ENCODE measurements around the gene MAFG. TPM values are rescaled to one million over a fixed set of nuclear protein-coding genes. Genes with fewer than 3 reads are reported as not detected.

The MAFG gene
- total and polyA plus RNA-seq, 9 of the 15 experiments (the other 6 are each of a cell fraction or from before 2014, with no cell fraction given): 1.1 to 58.1 (median 24.9) TPM

- peak; percentile 95 for TF ChIP-seq RBBP5 (IDR thresholded peaks at IDR 0.05; ENCODE audit: borderline replicate concordance, insufficient read depth, low read length, poor library complexity, severe bottlenecking)
- TF ChIP-seq L3MBTL2 (IDR thresholded peaks at IDR 0.05): peak; percentile 39; the same call in 1 of the 2 replicates
- TF ChIP-seq FOXA3 (CRISPR knock-in tag; conservative IDR thresholded peaks at IDR 0.05 in 1 of 2, IDR thresholded peaks at IDR 0.05 in 1 of 2): no peak
- no peak for TF ChIP-seq HES1 (IDR thresholded peaks at IDR 0.05; ENCODE audit: low read depth)
- no peak for TF ChIP-seq ZBTB8A (IDR thresholded peaks at IDR 0.05; ENCODE audit: partially characterized antibody)
- no peak for TF ChIP-seq ZNF133 (CRISPR knock-in tag; IDR thresholded peaks at IDR 0.05)
- TF ChIP-seq KAT2B (IDR thresholded peaks at IDR 0.05; ENCODE audit: low read depth, low read length): no peak
- no peak for TF ChIP-seq CBX1 (IDR thresholded peaks at IDR 0.05; ENCODE audit: low read depth)
- TF ChIP-seq CC2D1A (IDR thresholded peaks at IDR 0.05): no peak
- TF ChIP-seq GATA2 (CRISPR knock-in tag; IDR thresholded peaks at IDR 0.05): no peak
- TF ChIP-seq, protein P1, sequence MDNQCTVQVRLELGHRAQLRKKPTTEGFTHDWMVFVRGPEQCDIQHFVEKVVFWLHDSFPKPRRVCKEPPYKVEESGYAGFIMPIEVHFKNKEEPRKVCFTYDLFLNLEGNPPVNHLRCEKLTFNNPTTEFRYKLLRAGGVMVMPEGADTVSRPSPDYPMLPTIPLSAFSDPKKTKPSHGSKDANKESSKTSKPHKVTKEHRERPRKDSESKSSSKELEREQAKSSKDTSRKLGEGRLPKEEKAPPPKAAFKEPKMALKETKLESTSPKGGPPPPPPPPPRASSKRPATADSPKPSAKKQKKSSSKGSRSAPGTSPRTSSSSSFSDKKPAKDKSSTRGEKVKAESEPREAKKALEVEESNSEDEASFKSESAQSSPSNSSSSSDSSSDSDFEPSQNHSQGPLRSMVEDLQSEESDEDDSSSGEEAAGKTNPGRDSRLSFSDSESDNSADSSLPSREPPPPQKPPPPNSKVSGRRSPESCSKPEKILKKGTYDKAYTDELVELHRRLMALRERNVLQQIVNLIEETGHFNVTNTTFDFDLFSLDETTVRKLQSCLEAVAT (IDR thresholded peaks at IDR 0.05): no peak
- TF ChIP-seq ETV1 (tag; conservative IDR thresholded peaks at IDR 0.05; ENCODE audit: low read depth): no peak
- TF ChIP-seq ZNF280A (IDR thresholded peaks at IDR 0.05; ENCODE audit: low read depth, partially characterized antibody): no peak
- TF ChIP-seq, protein P2, sequence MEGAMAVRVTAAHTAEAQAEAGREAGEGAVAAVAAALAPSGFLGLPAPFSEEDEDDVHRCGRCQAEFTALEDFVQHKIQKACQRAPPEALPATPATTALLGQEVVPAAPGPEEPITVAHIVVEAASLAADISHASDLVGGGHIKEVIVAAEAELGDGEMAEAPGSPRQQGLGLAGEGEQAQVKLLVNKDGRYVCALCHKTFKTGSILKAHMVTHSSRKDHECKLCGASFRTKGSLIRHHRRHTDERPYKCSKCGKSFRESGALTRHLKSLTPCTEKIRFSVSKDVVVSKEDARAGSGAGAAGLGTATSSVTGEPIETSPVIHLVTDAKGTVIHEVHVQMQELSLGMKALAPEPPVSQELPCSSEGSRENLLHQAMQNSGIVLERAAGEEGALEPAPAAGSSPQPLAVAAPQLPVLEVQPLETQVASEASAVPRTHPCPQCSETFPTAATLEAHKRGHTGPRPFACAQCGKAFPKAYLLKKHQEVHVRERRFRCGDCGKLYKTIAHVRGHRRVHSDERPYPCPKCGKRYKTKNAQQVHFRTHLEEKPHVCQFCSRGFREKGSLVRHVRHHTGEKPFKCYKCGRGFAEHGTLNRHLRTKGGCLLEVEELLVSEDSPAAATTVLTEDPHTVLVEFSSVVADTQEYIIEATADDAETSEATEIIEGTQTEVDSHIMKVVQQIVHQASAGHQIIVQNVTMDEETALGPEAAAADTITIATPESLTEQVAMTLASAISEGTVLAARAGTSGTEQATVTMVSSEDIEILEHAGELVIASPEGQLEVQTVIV (CRISPR knock-in tag; IDR thresholded peaks at IDR 0.05; ENCODE audit: borderline replicate concordance): no peak
- no peak for TF ChIP-seq ZNF347 (CRISPR knock-in tag; IDR thresholded peaks at IDR 0.05; ENCODE audit: low read depth)
- TF ChIP-seq ZFP30 (CRISPR knock-in tag; IDR thresholded peaks at IDR 0.05; ENCODE audit: borderline replicate concordance): no peak
- TF ChIP-seq, protein P3, sequence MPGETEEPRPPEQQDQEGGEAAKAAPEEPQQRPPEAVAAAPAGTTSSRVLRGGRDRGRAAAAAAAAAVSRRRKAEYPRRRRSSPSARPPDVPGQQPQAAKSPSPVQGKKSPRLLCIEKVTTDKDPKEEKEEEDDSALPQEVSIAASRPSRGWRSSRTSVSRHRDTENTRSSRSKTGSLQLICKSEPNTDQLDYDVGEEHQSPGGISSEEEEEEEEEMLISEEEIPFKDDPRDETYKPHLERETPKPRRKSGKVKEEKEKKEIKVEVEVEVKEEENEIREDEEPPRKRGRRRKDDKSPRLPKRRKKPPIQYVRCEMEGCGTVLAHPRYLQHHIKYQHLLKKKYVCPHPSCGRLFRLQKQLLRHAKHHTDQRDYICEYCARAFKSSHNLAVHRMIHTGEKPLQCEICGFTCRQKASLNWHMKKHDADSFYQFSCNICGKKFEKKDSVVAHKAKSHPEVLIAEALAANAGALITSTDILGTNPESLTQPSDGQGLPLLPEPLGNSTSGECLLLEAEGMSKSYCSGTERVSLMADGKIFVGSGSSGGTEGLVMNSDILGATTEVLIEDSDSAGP (CRISPR knock-in tag; IDR thresholded peaks at IDR 0.05): no peak
- TF ChIP-seq RFX5 (IDR thresholded peaks at IDR 0.05; ENCODE audit: low read depth, low read length): no peak
- TF ChIP-seq PHTF2 (CRISPR knock-in tag; IDR thresholded peaks at IDR 0.05): no peak
- no peak for TF ChIP-seq TAF9B (IDR thresholded peaks at IDR 0.05; ENCODE audit: partially characterized antibody)
Measured at GRCh38 chr17:81917565-81918332, 9.8 kb downstream of the MAFG start, which contains the start of gene SIRT7 (continued).
